HG02678 (cell line): ENCODE measurements around the gene HCFC2.
"Not testable (repeated sequence)": the region's sequence is repeated elsewhere in the genome, so short reads cannot be mapped to it uniquely, and the experiment has no call there.

Experiments used
- ATAC-seq: cut with Tn5 transposase; IDR thresholded peaks from one replicate; pipeline ENCODE4 v1.9.1; 2021; ENCODE audit warnings: mild to moderate bottlenecking, moderate library complexity; ENCODE audit not compliant: unreplicated experiment

The HCFC2 gene

DNA sequence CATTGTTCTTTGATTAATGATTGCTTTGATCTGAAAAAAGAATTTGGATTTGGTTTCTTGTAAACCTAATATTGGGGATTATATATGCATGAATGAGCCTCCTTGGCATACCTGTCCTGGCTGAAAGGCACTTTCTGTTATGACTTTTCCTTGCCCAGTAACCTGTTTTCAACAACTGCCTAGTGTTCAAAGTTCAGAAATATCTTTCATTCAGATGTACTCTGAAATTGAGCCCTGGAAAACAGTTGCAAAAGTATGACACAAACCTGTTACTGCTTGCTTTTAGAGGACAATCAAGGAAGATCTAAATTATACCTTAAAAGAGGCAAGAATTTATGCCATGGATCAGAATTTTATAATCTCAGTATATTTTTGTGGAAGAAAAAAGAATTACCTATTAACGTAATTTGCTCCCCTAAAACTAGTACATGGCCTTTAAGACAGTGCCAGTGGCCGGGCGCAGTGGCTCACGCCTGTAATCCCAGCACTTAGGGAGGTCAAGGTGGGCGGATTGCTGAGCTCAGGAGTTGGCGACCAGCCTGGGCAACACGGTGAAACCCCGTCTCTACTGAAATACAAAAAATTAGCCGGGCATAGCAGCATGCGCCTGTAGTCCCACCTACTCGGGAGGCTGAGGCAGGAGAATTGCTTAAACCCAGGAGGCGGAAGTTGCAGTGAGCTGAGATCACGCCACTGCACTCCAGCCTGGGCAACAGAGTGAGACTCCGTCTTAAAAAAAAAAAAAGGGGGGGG, 50.7 kb downstream of the HCFC2 start:
- ATAC-seq: not testable (repeated sequence)

DNA sequence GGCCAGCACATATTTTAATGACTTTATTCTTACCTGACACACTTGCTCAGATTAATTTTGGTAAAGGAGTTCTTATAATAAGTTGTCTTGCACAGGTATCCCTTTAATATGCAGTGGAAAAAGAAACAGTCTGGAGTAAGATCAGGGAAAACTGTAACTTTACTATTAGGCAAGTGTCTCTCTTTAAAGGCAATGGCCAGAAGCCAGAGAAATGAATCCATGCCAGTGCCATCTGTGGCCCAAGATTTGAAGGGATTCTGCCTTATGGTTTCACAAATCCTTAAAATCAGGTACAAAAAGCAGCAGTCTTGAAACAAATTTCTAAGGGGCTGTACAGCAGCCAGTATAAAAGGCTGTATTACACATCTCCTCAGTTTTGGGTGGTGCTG, 51.2 kb downstream of the HCFC2 start:
- no peak for ATAC-seq

DNA sequence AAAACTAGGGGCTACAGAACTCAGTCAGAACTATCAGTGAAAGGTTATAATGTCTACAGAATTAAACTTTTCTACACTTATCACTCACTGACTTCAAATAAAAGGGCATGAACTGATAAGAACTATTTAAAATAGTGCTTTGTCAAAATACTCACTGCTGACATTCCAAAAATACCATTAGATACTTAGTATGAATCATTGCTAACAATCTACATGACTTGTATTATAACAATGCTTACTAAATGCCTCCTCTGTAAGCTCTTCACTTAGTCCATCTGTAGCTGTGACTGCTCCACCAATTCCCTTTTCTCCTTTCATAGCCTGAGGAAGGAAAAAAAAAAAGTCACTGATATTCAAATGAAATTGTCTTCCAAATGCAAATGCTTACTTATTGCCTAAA, 56.7 kb downstream of the HCFC2 start:
- no peak for ATAC-seq

DNA sequence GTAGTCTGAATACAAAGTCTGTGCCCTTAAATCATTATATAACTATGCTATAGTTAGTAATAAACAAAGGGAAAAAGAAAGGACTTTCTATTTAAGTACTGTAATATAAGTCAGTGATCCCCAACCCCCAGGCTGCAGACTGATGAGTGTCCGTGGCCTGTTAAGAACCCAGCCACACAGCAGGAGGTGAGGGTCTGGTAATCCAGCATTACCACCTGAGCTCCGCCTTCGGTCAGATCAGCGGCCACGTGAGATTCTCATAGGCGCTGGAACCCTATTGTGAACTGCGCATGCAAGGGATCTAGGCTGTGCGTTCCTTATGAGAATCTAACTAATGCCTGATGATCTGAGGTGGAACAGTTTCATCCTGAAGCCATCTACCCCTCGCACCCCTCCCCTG, 58.0 kb downstream of the HCFC2 start:
- ATAC-seq: no peak

DNA sequence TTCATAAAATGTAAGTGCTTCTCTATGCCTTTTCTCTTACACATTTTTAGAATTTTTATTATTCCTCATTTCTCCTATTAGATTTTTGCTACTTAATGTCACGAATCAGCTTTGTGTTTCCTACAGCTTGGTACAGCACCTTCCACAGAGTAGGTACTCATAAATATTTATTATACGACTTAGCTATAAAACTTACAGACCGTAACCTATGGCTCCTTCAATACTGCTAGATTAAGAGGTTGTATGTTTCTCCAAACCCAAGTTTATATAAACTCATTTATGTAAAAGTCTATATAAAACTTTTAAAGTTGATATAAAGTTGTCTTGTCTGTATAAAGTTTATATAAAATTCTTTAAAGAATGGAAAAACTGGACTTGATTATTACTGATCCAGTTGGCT, 62.2 kb downstream of the HCFC2 start:
- ATAC-seq: no peak

DNA sequence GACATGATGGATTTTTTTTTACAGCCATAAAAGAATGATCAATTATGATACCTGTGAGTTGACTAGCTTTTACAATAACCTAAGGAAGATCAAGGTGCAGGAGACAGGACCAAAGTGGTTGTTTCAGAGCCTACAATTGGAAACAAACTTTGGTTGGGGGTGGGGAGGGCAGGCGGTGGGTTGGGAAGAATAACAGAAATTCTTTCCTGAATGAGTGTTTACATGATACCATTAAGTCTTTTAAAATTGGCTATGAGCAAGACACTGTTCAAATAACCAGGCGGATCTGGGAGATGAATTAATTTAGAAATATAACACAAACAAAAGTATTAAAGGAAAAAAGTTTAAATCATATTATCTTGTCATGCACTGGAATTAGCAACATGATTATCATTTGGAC, 66.4 kb downstream of the HCFC2 start:
- no peak for ATAC-seq

DNA sequence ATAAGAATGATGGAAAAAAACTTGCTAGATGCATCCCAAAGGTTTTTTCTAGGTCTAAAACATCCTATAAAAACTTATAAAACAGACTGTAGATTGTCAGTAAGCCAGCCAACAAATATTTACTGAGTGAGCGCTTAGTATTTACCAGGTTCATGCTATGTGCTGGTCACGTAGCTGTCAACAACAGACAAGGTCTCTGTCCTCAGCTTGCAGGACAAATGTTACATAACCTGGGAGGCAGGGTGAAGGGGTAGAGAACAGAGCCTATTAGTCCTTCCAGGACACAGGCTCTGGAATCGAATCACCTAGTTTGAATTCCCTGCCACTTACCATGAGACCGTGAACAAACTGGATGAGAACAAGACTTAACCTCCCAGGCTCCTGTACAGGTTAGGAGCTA, 67.3 kb downstream of the HCFC2 start:
- ATAC-seq: no peak

DNA sequence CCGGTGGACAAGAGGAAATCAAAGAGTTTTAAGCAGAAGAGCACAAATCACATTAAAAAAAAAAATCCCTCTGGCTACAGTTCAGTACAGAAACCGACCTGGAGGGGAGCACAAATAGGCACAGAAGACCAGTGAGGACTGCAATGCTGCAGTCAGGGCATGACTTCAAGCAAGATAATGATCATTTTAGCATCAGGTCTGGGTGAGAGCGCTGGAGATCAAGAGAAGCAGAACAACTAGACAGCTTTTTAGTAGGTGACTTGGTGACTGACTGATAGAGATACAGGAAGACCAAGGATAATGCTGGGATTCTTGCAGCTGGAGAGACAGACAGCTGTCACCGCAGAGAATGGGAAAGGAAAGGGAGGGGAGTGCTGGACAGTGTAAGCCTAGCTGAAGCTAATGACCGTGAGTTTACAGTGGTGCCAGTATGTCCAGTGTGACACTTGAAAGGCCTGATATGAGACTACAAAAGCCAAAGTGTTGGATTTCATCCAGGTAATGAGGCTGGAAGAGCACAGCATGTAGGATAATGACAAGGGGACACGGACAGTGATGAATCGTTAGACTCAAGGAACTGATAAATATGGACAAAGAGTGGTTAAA, 68.1 kb downstream of the HCFC2 start:
- ATAC-seq: no peak

DNA sequence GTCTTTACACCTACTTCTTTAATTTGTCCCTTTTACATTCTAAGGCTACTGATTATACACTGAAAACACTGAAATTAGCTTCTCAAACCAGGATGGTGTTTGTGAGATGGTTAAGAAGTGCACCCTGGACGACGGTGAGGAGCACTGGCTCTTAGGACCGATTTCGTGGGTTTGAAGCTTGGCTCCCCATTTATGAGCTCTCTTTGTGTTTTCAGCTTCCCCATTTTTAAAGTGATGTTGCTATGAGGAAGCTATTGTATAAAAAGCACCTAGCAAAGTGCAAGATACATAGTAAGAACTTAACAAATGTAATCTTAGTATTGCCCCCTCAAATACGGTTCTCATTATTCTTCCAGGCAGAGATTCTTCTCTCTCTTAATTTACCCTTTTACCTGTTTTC, 69.0 kb downstream of the HCFC2 start:
- no peak for ATAC-seq

DNA sequence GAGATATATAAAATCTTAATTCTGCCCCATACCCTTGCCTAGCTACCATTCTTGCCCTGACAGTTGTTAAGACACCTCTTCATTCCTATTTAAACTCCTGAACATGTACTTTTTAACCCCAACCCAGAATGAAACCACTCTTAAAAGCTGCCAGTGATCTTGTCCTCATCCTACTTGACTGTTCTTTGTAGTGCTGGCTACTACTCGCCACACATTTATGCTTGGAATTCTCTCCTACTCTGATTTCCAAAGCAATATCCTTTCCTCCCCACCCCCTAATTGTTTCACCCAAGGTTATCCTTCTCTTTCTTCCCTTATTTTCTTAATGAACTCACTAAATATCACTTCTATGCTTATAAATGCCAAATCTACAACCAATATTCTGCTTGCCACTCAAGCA, 69.5 kb downstream of the HCFC2 start:
- no peak for ATAC-seq

DNA sequence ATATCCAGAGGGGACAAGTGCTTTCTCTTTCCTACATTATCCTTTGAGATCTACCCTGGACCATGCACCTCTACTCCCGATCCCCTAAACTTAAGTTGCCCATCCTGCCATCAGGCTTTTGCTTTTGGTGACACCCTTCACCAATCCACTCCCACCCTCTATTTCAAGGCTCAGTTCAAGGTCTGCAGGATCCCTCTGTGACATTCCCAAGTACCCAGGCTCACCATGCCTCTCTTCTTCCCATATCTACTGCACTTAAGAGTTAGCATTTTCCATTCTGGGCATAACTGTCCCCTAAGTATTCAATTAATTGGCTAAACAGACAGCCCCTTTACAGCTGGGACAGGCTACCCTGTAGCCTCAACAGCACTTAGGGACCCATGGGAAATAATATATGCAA, 70.6 kb downstream of the HCFC2 start:
- no peak for ATAC-seq

DNA sequence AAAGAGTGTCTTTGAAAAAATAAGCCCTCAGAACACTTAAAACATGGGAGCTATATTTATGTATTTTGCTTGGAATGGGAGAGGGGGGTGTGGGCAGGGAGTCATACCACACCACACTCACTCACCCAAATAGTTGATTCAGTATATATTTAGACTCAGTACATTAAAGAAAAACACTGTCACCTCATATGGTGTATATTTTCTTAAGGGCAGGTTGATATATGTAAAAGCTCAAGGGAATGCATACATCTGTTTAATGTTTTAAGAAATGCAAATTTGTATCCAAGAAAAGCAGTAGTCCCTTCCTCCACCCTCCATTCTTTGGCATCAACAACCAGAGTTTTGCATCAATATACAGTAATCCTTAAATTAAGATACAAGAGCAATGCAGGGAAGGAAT, 72.2 kb downstream of the HCFC2 start:
- no peak for ATAC-seq

DNA sequence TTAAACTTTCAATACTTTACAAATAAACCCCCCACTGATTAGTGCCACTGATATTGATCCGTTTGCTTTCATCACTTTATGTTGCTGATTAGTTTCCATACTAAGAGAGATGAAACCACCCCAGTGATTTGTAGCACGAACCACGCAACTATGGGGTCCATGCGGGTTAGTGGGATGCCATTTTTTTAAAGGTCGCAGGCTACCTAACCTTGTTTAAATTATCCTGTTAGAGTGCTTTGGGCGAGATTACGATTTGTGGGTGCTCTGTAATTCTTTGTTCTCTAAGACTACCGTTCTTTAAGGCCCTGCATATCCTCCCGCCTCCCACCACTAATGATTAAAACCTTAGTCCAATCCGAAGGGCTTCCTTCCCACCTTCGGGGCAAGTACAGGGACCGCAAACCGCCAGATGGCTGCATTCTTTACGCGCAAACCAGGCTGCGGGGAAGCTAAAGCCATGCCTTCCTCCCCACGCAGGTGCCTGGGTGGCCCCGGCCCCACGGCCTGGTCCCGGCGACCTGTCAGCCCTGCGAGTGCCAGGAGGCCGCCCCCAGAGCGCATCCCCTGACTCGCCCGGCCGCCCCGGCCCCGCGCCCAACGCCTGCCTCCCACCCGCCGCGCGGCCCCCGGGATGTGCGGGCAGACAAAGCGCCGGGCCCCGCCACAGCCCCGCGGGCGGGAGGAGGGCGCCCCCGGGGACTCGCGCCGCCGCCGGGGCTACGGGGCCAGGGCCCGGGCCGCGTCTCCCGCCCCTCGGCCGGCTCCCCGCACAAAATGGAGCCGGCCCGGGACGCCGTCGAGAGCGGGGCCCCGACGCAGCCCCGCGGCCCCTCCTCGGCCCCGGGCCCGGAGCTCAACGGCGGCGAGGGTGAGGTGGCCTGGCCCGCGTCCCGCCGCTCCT, 72.9 kb downstream of the HCFC2 start:
- ATAC-seq: peak; percentile 30

DNA sequence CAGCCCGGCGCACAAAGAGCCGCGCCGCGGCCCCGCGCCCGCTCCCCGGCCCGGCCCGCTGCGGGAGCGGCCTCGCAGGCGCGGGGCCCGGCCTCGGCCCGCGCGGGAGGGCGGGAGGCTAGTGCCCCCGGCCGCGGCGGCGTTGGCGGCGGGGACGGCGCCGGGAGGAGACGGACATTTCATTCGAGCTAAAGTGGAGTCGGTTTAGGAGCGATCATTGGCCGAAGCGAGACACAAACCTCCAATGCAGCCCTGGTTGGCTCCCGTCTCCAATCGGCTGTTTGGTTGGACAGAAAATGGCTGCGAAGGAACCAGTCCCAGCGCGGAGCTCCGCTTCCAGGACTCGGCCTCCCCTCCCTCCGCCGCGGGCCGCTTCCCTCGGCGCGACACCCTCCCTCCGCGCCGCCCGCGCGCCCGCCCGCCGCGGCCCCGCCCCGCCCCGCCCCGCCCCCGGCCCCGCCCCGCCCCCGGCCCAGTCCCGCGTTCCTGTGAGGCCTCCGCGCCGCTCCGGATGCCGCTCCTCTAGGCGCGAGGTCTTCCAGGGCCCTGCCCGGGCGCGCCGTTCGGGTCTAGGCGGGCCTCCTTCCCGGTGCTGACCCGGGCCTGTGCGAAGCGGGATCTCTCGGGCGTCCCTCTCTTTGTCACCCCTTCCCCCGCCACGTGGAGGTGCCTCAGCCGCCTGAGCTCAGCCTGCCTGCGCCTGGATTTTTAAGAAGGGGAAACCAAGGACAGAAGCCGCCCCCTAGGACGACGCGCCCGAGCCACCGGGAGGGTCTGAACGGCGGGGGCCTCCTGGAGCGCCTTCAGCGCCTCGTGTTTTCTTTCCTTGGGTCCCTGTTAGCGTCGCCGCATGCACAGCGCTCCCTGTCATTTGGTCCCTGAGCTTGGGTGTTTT, 73.8 kb downstream of the HCFC2 start, which contains the start of gene NFYB:
Gene NFYB (minus strand): TSS at position 309 of the 895 bp plus-strand sequence. CDS start 2,757 bp downstream, outside the sequence.
- ATAC-seq: peak; percentile 94

DNA sequence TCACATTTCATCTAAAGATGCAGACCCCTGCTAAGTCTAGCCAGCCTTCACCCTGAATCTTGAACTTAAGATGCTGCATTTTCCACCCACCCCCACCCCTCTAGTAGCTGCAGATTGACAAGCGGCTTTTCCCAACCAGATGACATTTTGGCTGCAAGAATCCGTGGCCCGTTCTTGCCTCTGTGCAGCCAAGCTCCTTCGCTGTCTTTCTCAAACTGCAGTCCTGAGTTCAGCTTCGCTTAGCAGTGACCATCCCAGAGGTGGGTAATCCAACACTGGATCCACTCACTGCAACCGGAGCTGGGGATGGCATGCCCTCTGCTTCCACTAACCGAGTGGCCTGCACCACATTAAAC, 74.4 kb downstream of the HCFC2 start:
- ATAC-seq: no peak

DNA sequence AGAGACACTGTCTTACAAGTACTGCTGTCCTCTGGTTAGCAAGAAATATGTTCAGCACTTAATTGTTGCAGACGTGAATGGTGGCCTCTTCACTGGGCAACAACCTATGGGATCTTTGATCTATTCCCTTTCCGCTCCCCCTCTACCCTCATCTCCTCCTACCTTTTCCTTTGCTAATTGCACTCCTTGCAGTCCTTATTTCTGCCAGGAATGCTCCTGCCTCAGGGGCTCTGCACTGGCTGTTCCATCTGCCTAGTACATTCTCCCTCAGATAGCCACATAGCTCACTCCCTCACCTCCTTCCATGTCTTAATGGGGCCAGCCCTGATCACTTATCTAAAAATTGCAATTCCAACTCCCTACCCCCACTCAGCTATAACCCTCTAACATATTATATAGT, 78.2 kb downstream of the HCFC2 start:
- no peak for ATAC-seq

DNA sequence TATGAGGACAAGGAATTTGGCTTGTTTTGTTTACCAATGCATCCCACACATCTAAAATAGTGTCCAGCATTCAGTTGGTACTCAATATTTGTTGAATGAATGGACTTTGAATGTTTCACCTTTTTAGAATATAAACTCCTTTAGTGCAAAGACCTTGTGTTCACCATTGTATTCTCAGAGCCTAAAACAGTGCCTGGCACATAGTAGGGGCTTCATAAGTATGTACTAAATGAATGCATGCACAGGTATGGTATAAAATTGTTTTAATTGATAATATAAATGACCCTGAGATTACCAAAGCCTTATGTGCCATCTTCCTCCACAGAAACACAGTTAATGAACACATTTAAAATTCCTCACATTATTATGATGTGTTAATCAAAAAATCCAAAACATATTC, 78.7 kb downstream of the HCFC2 start:
- ATAC-seq: no peak

DNA sequence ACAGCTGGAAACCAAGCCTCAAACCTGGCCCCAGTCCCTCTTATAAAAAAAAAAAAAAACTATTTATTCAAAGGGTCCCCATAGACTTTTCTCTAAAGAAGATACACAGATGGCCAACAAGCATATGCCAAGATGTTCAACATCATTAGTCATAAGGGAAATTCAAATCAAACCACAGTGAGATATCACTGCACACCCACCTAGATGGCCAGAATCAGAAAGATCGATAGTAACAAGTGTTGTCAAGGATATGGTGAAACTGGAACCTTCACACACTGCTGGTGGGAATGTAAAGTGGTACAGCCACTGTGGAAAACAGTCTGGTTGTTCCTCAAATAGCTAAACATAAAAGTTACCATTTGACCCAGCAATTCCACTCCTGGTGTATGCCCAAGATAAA, 79.6 kb downstream of the HCFC2 start:
- ATAC-seq: no peak

DNA sequence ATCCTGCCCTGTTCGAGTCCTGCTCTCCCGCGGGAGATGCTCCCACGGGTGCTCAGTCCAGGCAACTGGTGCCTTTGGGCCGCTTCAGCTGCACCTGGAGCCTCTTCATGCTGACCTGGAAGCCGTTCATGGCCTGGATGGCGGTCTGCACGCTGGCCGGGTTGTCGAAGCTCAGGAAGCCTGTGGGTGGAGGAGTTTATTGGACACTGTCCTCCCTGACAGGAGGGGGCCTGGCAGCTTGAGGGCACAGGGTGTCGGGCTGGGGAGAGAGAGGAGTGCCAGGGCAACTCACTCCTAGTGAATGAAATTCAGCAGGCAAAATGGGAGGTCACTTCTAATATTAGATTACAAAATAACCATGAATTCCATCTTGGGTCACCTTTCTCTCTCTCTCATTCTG, 83.0 kb downstream of the HCFC2 start:
- no peak for ATAC-seq

DNA sequence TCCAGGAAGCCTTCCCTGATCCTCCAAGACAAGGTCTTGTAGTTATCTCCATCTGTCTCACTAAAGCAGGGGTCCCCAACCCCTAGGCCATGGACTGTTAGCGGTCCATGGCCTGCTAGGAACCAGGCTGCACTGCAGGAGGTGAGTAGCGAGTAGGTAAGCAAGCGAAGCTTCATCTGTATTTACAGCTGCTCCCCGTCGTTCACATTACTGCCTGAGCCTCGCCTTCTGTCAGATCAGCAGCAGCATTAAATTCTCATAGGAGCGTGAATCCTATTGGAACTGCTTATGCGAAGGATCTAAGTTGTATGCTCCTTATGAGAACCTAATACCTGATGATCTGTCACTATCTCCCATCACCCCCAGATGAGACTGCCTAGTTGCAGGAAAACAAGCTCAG, 86.1 kb downstream of the HCFC2 start:
- no peak for ATAC-seq

DNA sequence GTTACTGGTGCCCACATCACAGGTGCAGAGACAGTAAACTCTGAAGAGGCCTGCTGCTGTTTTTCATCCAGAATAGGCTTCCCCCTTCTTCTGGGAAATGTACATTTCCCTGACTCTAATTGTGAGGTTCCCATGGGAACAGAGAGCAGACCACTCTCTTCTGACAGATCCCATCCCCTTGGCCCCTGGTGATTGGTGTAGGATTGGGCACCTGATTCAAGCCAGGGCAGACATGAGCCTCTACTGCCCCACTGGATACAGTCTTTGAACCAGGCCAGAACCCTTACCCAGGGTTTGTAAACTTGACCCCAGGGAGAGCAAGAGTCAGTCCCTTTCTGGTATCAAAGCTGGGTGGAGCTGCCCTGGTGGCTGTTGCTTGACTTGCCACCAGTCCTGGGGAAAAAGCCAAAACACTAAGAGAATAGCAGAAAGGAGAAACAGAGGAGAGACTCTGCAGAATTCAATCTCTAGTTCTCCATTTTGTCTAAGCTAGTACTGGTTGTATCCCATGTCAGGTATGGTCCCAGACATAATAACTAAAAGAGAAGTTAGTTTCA, 88.4 kb downstream of the HCFC2 start:
- ATAC-seq: no peak
